BLaER1 treated with 17β-estradiol and CSF1 and Interleukin-3, amounts not matched to agents 10 nM and 100 nM (cell line): Measurements from ENCODE around the gene EPAS1.

Source experiments
- H3K27ac ChIP-seq, 11 experiments: shearing (Covaris generic); formaldehyde crosslinking; 2 replicates each; pipeline ENCODE4 v1.8.1; 2022
- H3K27me3 ChIP-seq, 11 experiments: shearing (Covaris generic); formaldehyde crosslinking; 2 replicates each; pipeline ENCODE4 v1.8.1; 2022
- H3K36me3 ChIP-seq, 11 experiments: shearing (Covaris generic); formaldehyde crosslinking; 2 replicates each; pipeline ENCODE4 v1.8.1; 2022
- H3K4me1 ChIP-seq, 10 experiments: shearing (Covaris generic); formaldehyde crosslinking; 2 replicates each; pipeline ENCODE4 v1.8.1; 2022
- H3K4me2 ChIP-seq, 11 experiments: shearing (Covaris generic); formaldehyde crosslinking; 2 replicates each; pipeline ENCODE4 v1.8.1; 2022
- H3K4me3 ChIP-seq, 10 experiments: shearing (Covaris generic); formaldehyde crosslinking; 2 replicates each; pipeline ENCODE4 v1.8.1; 2022
- H3K9ac ChIP-seq, 11 experiments: shearing (Covaris generic); formaldehyde crosslinking; 2 replicates each; pipeline ENCODE4 v1.8.1; 2022
- H3K9me3 ChIP-seq, 11 experiments: shearing (Covaris generic); formaldehyde crosslinking; replicated peaks in 1 of 11; 2 replicates each; pipeline ENCODE4 v1.8.1; 2022
- H4K20me1 ChIP-seq, 11 experiments: shearing (Covaris generic); formaldehyde crosslinking; 2 replicates each; pipeline ENCODE4 v1.8.1; 2022
- Cebpa-rat ChIP-seq, 11 experiments: shearing (Covaris generic); IDR thresholded peaks; 2 replicates each; pipeline ENCODE4 v1.8.1; 2022

EPAS1 gene

GRCh38 chr2:46365913-46366667 is 68.9 kb downstream of the EPAS1 start:
- H3K9me3 ChIP-seq: no peaks in the 10 kb centered on the region
- no peak overlapping the region for H3K4me3 ChIP-seq
- H4K20me1 ChIP-seq: peaks cover 0 to 11% (median 0%) of the 10 kb centered on the region in 11 experiments; a peak in 2 of 22 replicates
- peaks cover 40 to 59% (median 48%) of the 10 kb centered on the region in 10 experiments for H3K4me1 ChIP-seq
- no peak for TF ChIP-seq Cebpa-rat (IDR thresholded peaks at IDR 0.05)
- no peaks in the 10 kb centered on the region for H3K27me3 ChIP-seq
- H3K36me3 ChIP-seq: peaks cover 0 to 58% (median 0%) of the 10 kb centered on the region in 11 experiments; a peak in 8 of 22 replicates
- no peak overlapping the region; a peak in 1 of 22 replicates for H3K9ac ChIP-seq
- no peak overlapping the region for H3K4me2 ChIP-seq
- H3K27ac ChIP-seq: no peak overlapping the region

- H3K36me3 ChIP-seq: peaks cover 0 to 58% (median 0%) of the 10 kb centered on the region in 11 experiments; a peak in 7 of 22 replicates
- H4K20me1 ChIP-seq: peaks cover 0 to 11% (median 0%) of the 10 kb centered on the region in 11 experiments; a peak in 2 of 22 replicates
- H3K27me3 ChIP-seq: no peaks in the 10 kb centered on the region
- H3K9me3 ChIP-seq: no peaks in the 10 kb centered on the region
- no peak overlapping the region for H3K4me2 ChIP-seq
- TF ChIP-seq Cebpa-rat (IDR thresholded peaks at IDR 0.05): no peak
- no peak overlapping the region; a peak in 1 of 22 replicates for H3K9ac ChIP-seq
- H3K27ac ChIP-seq: no peak overlapping the region
- peaks cover 37 to 54% (median 43%) of the 10 kb centered on the region in 10 experiments for H3K4me1 ChIP-seq
- H3K4me3 ChIP-seq: no peak overlapping the region
Observed at GRCh38 chr2:46366668-46367052, 69.5 kb downstream of the EPAS1 start.

DNA sequence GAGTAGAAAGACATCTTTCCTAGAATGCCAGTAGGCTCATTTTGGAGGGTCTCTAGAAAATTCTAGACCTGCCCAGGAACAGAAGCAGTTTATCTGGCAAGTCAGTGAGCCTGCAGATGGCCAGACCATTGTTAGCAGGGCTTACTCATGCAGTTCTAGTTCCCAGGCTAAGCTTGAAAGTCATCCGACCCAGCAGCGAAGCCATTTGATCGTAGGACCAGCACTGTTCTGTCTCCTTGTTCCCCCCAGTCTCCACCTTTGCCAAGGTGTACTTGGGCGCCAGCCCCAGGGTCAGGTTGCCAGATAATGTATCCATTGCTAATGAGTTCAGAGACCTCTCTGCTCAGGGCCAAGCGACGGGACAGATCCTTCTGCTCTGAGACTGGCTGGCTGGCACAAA is 70.1 kb downstream of the EPAS1 start:
- no peak for TF ChIP-seq Cebpa-rat (IDR thresholded peaks at IDR 0.05)
- peaks cover 31 to 48% (median 36%) of the 10 kb centered on the region in 10 experiments for H3K4me1 ChIP-seq
- H3K4me2 ChIP-seq: 0 out of 22 replicates have a peak overlapping the region, but pooled peaks of 1 of the 11 experiments have one; percentile 48
- no peaks in the 10 kb centered on the region for H3K27me3 ChIP-seq
- no peak overlapping the region for H3K4me3 ChIP-seq
- no peak overlapping the region; a peak in 2 of 22 replicates for H3K9ac ChIP-seq
- no peak overlapping the region for H3K27ac ChIP-seq
- peaks cover 0 to 59% (median 0%) of the 10 kb centered on the region in 11 experiments; a peak in 7 of 22 replicates for H3K36me3 ChIP-seq
- H4K20me1 ChIP-seq: peaks cover 0 to 11% (median 0%) of the 10 kb centered on the region in 11 experiments; a peak in 2 of 22 replicates
- H3K9me3 ChIP-seq: peaks cover 0 to under 1% (median 0%) of the 10 kb centered on the region in 11 experiments; a peak in 2 of 22 replicates

GRCh38 chr2:46368401-46368800 is 71.2 kb downstream of the EPAS1 start:
- no peak for TF ChIP-seq Cebpa-rat (IDR thresholded peaks at IDR 0.05)
- no peak overlapping the region for H3K9ac ChIP-seq
- peaks cover 21 to 37% (median 26%) of the 10 kb centered on the region in 10 experiments for H3K4me1 ChIP-seq
- no peaks in the 10 kb centered on the region for H3K27me3 ChIP-seq
- peaks cover 0 to 70% (median 4%) of the 10 kb centered on the region in 11 experiments; a peak in 7 of 22 replicates for H3K36me3 ChIP-seq
- no peak overlapping the region for H3K27ac ChIP-seq
- H3K4me2 ChIP-seq: peak overlapping the region; percentile 6 to 59 (median 31); a peak in 17 of 22 replicates
- peaks cover 0 to 11% (median 0%) of the 10 kb centered on the region in 11 experiments; a peak in 2 of 22 replicates for H4K20me1 ChIP-seq
- H3K4me3 ChIP-seq: no peak overlapping the region
- H3K9me3 ChIP-seq: peaks cover 3 to 10% (median 7%) of the 10 kb centered on the region in 11 experiments; a peak in 15 of 22 replicates

- Histone ChIP-seq H4K20me1 (peaks cover 0 to 11% (median 0%) of the 10 kb centered on the region in 11 experiments; a peak in 2 of 22 replicates), H3K27ac (no peak overlapping the region), H3K4me1 (peaks cover 7 to 23% (median 12%) of the 10 kb centered on the region in 10 experiments), H3K36me3 (peaks cover 0 to 84% (median 8%) of the 10 kb centered on the region in 11 experiments; a peak in 7 of 22 replicates), H3K9ac (no peak overlapping the region), H3K4me2 (no peak overlapping the region), H3K27me3 (no peaks in the 10 kb centered on the region), H3K9me3 (peaks cover 4 to 15% (median 9%) of the 10 kb centered on the region in 11 experiments; a peak in 15 of 22 replicates), H3K4me3 (no peak overlapping the region)
- no peak for TF ChIP-seq Cebpa-rat (IDR thresholded peaks at IDR 0.05)
Observed at GRCh38 chr2:46369783-46370182, 72.6 kb downstream of the EPAS1 start.

- Histone ChIP-seq H4K20me1 (peaks cover 0 to 11% (median 0%) of the 10 kb centered on the region in 11 experiments; a peak in 2 of 22 replicates), H3K27ac (no peak overlapping the region), H3K9ac (no peak overlapping the region), H3K9me3 (peaks cover 4 to 15% (median 9%) of the 10 kb centered on the region in 11 experiments; a peak in 15 of 22 replicates), H3K4me1 (peaks cover 6 to 12% (median 10%) of the 10 kb centered on the region in 10 experiments; a peak in 18 of 20 replicates), H3K4me3 (no peak overlapping the region), H3K36me3 (peaks cover 0 to 94% (median 8%) of the 10 kb centered on the region in 11 experiments; a peak in 7 of 22 replicates), H3K27me3 (no peaks in the 10 kb centered on the region), H3K4me2 (no peak overlapping the region)
- TF ChIP-seq Cebpa-rat (IDR thresholded peaks at IDR 0.05): no peak
Observed at GRCh38 chr2:46371854-46372253, 74.6 kb downstream of the EPAS1 start.

GRCh38 chr2:46372475-46372874 is 75.3 kb downstream of the EPAS1 start:
- peaks cover 6 to 12% (median 10%) of the 10 kb centered on the region in 10 experiments; a peak in 18 of 20 replicates for H3K4me1 ChIP-seq
- H3K9me3 ChIP-seq: peaks cover 4 to 15% (median 9%) of the 10 kb centered on the region in 11 experiments; a peak in 15 of 22 replicates
- H3K27ac ChIP-seq: no peak overlapping the region
- no peak overlapping the region for H3K9ac ChIP-seq
- H4K20me1 ChIP-seq: peaks cover 0 to 8% (median 0%) of the 10 kb centered on the region in 11 experiments; a peak in 2 of 22 replicates
- H3K4me2 ChIP-seq: no peak overlapping the region
- no peak overlapping the region for H3K4me3 ChIP-seq
- TF ChIP-seq Cebpa-rat (IDR thresholded peaks at IDR 0.05): no peak
- peaks cover 0 to 95% (median 8%) of the 10 kb centered on the region in 11 experiments; a peak in 7 of 22 replicates for H3K36me3 ChIP-seq
- no peaks in the 10 kb centered on the region for H3K27me3 ChIP-seq

DNA sequence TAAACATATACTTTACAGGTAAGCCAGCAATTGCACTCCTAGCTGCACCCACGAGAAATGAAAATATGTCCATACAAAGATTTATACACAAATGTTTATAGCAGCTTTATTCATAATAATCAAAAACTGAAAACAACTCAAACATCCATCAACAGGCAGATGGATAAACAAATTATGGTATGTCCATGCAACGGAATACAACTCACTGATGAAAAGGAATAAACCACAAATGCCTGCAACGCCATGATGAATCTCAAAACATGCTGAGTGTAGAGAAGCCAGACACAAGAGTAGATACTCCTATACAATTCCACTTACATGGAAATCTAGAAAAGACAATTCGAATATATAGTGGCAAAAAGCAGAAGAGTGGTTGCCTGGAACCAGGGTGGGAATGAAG is 76.0 kb downstream of the EPAS1 start:
- peaks cover 0 to under 1% (median 0%) of the 10 kb centered on the region in 11 experiments; a peak in 2 of 22 replicates for H4K20me1 ChIP-seq
- no peaks in the 10 kb centered on the region for H3K27me3 ChIP-seq
- TF ChIP-seq Cebpa-rat (IDR thresholded peaks at IDR 0.05): no peak
- peaks cover 3 to 8% (median 6%) of the 10 kb centered on the region in 10 experiments; a peak in 18 of 20 replicates for H3K4me1 ChIP-seq
- peaks cover 4 to 15% (median 9%) of the 10 kb centered on the region in 11 experiments; a peak in 15 of 22 replicates for H3K9me3 ChIP-seq
- H3K4me3 ChIP-seq: no peak overlapping the region
- no peak overlapping the region for H3K27ac ChIP-seq
- H3K36me3 ChIP-seq: peaks cover 0 to 100% (median 8%) of the 10 kb centered on the region in 11 experiments; a peak in 8 of 22 replicates
- no peak overlapping the region for H3K4me2 ChIP-seq
- H3K9ac ChIP-seq: no peak overlapping the region
